NCI-H2171 treated with DMSO at 0.1 percent for 48 hours (cell line): ENCODE measurements around the gene ATG16L1.

ENCODE experiments used
- DNase-seq: peaks from one replicate; lab custom pipeline; 2025; lab: John Stamatoyannopoulos, UW

ATG16L1 gene

GRCh38 chr2:233251306-233252116 lies at the start of gene ATG16L1:
TSS of gene ATG16L1 (plus strand) at chr2:233251673. CDS start at chr2:233251828, 155 bp downstream.
- DNase-seq, result peak; percentile 80

- no peak for DNase-seq
Measured at GRCh38 chr2:233202531-233202944, 48.9 kb upstream of the ATG16L1 start.

- no peak for DNase-seq
Measured at GRCh38 chr2:233203060-233203459, 48.4 kb upstream of the ATG16L1 start.

- DNase-seq, result no peak
Measured at GRCh38 chr2:233204286-233204936, 47.1 kb upstream of the ATG16L1 start.

- DNase-seq, result no peak
Measured at GRCh38 chr2:233208382-233209116, 42.9 kb upstream of the ATG16L1 start.

GRCh38 chr2:233209117-233209532 lies 42.3 kb upstream of the ATG16L1 start:
- no peak for DNase-seq

- no peak for DNase-seq
Measured at GRCh38 chr2:233209533-233210171, 41.8 kb upstream of the ATG16L1 start.

GRCh38 chr2:233210281-233210680 lies 41.2 kb upstream of the ATG16L1 start:
- no peak for DNase-seq

- no peak for DNase-seq
Measured at GRCh38 chr2:233210843-233211547, 40.5 kb upstream of the ATG16L1 start.

- DNase-seq, result no peak
Measured at GRCh38 chr2:233211548-233211895, 40.0 kb upstream of the ATG16L1 start.

GRCh38 chr2:233213011-233213410 lies 38.5 kb upstream of the ATG16L1 start:
- DNase-seq, result peak; percentile 7

- no peak for DNase-seq
Measured at GRCh38 chr2:233213975-233214374, 37.5 kb upstream of the ATG16L1 start.

- DNase-seq, result peak; percentile 57
Measured at GRCh38 chr2:233217892-233218377, 33.5 kb upstream of the ATG16L1 start.

GRCh38 chr2:233218836-233219235 lies 32.6 kb upstream of the ATG16L1 start:
- no peak for DNase-seq

GRCh38 chr2:233219848-233220247 lies 31.6 kb upstream of the ATG16L1 start:
- no peak for DNase-seq

- DNase-seq, result no peak
Measured at GRCh38 chr2:233221378-233222063, 30.0 kb upstream of the ATG16L1 start.

GRCh38 chr2:233223059-233223894 lies 28.2 kb upstream of the ATG16L1 start:
- DNase-seq, result no peak

- DNase-seq, result no peak
Measured at GRCh38 chr2:233225230-233226068, 26.0 kb upstream of the ATG16L1 start.

- DNase-seq, result no peak
Measured at GRCh38 chr2:233226511-233227031, 24.9 kb upstream of the ATG16L1 start.
